Astrocyte (in vitro differentiated cells and primary cell): ENCODE results near the gene KCNQ1. TPM values are rescaled to one million over a fixed set of nuclear protein-coding genes. Genes with fewer than 3 reads are reported as not detected.

Experiments used
- DNase-seq: peaks from one replicate; pipeline ENCODE4 v3.0.0-alpha.2; 2010; ENCODE audit warnings: low read depth
- FAIRE-seq: peaks from 2 replicates; lab custom pipeline; 2011; peaks lifted over from hg19 to GRCh38; lab: Jason Lieb, UNC
- H2AFZ ChIP-seq: 2 replicates; pipeline ENCODE4 v1.6.0; 2012; ENCODE audit warnings: low read depth, low read length, inconsistent platforms
- H3K27ac ChIP-seq: 2 replicates; pipeline ENCODE4 v1.5.1; 2011; ENCODE audit warnings: low read depth, low read length, inconsistent platforms
- H3K27me3 ChIP-seq: 2 replicates; pipeline ENCODE4 v1.6.0; 2011; ENCODE audit warnings: low read length, inconsistent platforms; ENCODE audit not compliant: insufficient read depth
- H3K36me3 ChIP-seq: 2 replicates; pipeline ENCODE4 v1.5.1; 2011; ENCODE audit warnings: low read length, inconsistent platforms; ENCODE audit not compliant: insufficient read depth
- H3K4me1 ChIP-seq: 2 replicates; pipeline ENCODE4 v1.5.1; 2011; ENCODE audit warnings: low read length, inconsistent platforms; ENCODE audit not compliant: insufficient read depth
- H3K4me2 ChIP-seq: 2 replicates; pipeline ENCODE4 v1.6.0; 2012; ENCODE audit warnings: low read length, inconsistent platforms
- H3K4me3 ChIP-seq: 2 replicates; pipeline ENCODE4 v1.5.1; 2011; ENCODE audit warnings: low read depth, mild to moderate bottlenecking, low read length, inconsistent platforms; ENCODE audit not compliant: insufficient read depth
- H3K79me2 ChIP-seq: 2 replicates; pipeline ENCODE4 v1.6.0; 2012; ENCODE audit warnings: mild to moderate bottlenecking, low read length, inconsistent platforms; ENCODE audit not compliant: insufficient read depth
- H3K9ac ChIP-seq: 2 replicates; pipeline ENCODE4 v1.6.0; 2012; ENCODE audit warnings: mild to moderate bottlenecking, low read length, inconsistent platforms
- H3K9me3 ChIP-seq: 2 replicates; pipeline ENCODE4 v1.5.1; 2012; ENCODE audit warnings: low read depth, mild to moderate bottlenecking, low read length, inconsistent platforms; ENCODE audit not compliant: insufficient read depth
- H4K20me1 ChIP-seq: 2 replicates; pipeline ENCODE4 v1.6.0; 2012; ENCODE audit warnings: low read length, inconsistent platforms; ENCODE audit not compliant: insufficient read depth
- H3K27ac Mint-ChIP-seq: one replicate; pipeline ENCODE4 v1.8.0; 2021; ENCODE audit warnings: mild to moderate bottlenecking, mixed read lengths; ENCODE audit not compliant: unreplicated experiment
- H3K27me3 Mint-ChIP-seq: one replicate; pipeline ENCODE4 v1.8.0; 2021; ENCODE audit warnings: low read depth, mixed read lengths; ENCODE audit not compliant: unreplicated experiment
- H3K36me3 Mint-ChIP-seq: one replicate; pipeline ENCODE4 v1.8.0; 2021; ENCODE audit warnings: low read depth, mixed read lengths; ENCODE audit not compliant: unreplicated experiment
- H3K4me1 Mint-ChIP-seq: one replicate; pipeline ENCODE4 v1.8.0; 2021; ENCODE audit warnings: low read depth, mixed read lengths; ENCODE audit not compliant: unreplicated experiment
- H3K4me3 Mint-ChIP-seq: one replicate; pipeline ENCODE4 v1.8.0; 2021; ENCODE audit warnings: mild to moderate bottlenecking, moderate library complexity, mixed read lengths; ENCODE audit not compliant: unreplicated experiment
- H3K9me3 Mint-ChIP-seq: one replicate; pipeline ENCODE4 v1.8.0; 2021; ENCODE audit warnings: mild to moderate bottlenecking, mixed read lengths; ENCODE audit not compliant: unreplicated experiment
- CTCF ChIP-seq: IDR thresholded peaks from 2 replicates; pipeline ENCODE4 v1.5.1; 2011; ENCODE audit warnings: low read depth, mild to moderate bottlenecking, inconsistent platforms, low read length, moderate library complexity; ENCODE audit not compliant: insufficient read depth
- EZH2 ChIP-seq: IDR thresholded peaks from 2 replicates; pipeline ENCODE4 v1.6.1; 2012; ENCODE audit warnings: mild to moderate bottlenecking, low read length, inconsistent platforms; ENCODE audit not compliant: insufficient read depth
- total RNA-seq: library from RNA; stranded (reverse); gene quantifications from 2 replicates; pipeline ENCODE4 v1.2.1, GENCODE V29; 2021

KCNQ1 gene
- total RNA-seq, 1 donor from 2014 or later, result not detected

DNA sequence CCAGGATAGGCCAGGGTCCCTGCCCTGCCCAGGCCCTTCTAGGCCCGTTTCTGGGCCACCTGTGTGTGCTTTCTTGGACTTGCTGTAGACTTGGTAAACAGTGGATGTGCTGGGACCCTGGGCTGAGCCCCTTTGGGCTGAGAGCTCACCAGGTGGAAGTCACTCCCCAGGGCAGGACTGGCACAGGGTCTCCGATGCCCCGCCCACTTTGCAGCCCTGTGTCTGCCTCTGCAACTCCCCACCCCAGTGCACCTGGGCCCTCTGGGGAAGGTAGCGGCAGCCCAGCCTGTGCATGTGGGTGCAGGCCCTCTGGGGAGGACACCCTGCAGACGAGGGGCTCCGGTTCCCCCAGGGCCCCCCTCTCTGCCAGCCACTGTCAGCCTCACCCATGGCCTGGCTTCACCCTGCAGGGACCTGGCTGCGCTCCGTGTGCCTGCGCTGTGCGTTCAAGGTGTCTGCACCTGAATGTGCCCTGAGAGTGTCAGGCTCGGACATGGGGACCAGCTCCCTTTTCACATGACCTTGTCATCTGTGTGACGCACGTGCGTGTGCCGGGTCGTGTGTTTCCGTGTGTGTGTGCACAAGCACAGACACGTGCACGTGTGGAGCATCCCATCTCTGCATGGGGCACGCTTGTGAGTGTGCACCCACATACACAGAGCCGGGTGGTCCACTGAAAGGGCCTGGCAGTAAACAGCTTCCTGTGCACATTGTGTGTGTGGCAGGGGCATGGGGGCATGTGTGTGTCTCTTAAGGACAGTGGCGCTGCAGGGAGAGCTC is 136.5 kb downstream of the KCNQ1 start:
- Mint-ChIP-seq H3K4me3 (no peak overlapping the region), H3K9me3 (no peaks in the 10 kb centered on the region), H3K27ac (no peak overlapping the region), H3K4me1 (no peaks in the 10 kb centered on the region), H3K36me3 (no peaks in the 10 kb centered on the region), H3K27me3 (peaks cover 32% of the 10 kb centered on the region)
- H3K9me3 ChIP-seq, result no peaks in the 10 kb centered on the region
- H3K4me1 ChIP-seq, result no peaks in the 10 kb centered on the region
- no peaks in the 10 kb centered on the region for H4K20me1 ChIP-seq
- DNase-seq (no peak), FAIRE-seq (no peak)
- H3K79me2 ChIP-seq, result no peaks in the 10 kb centered on the region
- no peaks in the 10 kb centered on the region for H3K36me3 ChIP-seq
- H3K4me3 ChIP-seq, result no peak overlapping the region
- H2AFZ ChIP-seq, result no peak overlapping the region
- no peak overlapping the region for H3K4me2 ChIP-seq
- H3K27ac ChIP-seq, result no peak overlapping the region
- no peak overlapping the region for H3K9ac ChIP-seq
- TF ChIP-seq CTCF, result no peak
- no peak for TF ChIP-seq EZH2
- H3K27me3 ChIP-seq, result no peaks in the 10 kb centered on the region

GRCh38 chr11:2581931-2582350 is 137.1 kb downstream of the KCNQ1 start:
- Histone ChIP-seq H3K4me1 (no peaks in the 10 kb centered on the region), H3K27ac (no peak overlapping the region)
- no peak for FAIRE-seq

More at GRCh38 chr11:2581931-2582350, 137.1 kb downstream of the KCNQ1 start:
- no peak overlapping the region for H3K4me3 Mint-ChIP-seq
- Histone ChIP-seq H3K4me3 (no peak overlapping the region), H4K20me1 (no peaks in the 10 kb centered on the region), H3K9ac (no peak overlapping the region), H3K36me3 (no peaks in the 10 kb centered on the region), H2AFZ (no peak overlapping the region), H3K9me3 (no peaks in the 10 kb centered on the region), H3K4me2 (no peak overlapping the region), H3K27me3 (no peaks in the 10 kb centered on the region), H3K79me2 (no peaks in the 10 kb centered on the region)
- TF ChIP-seq EZH2 (no peak), CTCF (no peak)
- no peaks in the 10 kb centered on the region for H3K9me3 Mint-ChIP-seq
- DNase-seq, result no peak
- H3K4me1 Mint-ChIP-seq, result no peaks in the 10 kb centered on the region
- no peaks in the 10 kb centered on the region for H3K36me3 Mint-ChIP-seq
- H3K27me3 Mint-ChIP-seq, result peaks cover 34% of the 10 kb centered on the region
- no peak overlapping the region for H3K27ac Mint-ChIP-seq
